Stimulated activated CD4-positive, alpha-beta T cell treated with anti-CD3 and anti-CD28 coated beads, Interleukin-1b, Interleukin-23, amount 100 ng/mL, for 24 hours (primary cell): ENCODE measurements around the gene RNASE7.

Experiments used
- DNase-seq, 4 experiments: peaks; one replicate each; pipeline ENCODE4 v3.0.0-alpha.2; 2020; ENCODE audit warnings: low read depth in 4 of 4, low spot score in 1 of 4

The RNASE7 gene

DNA sequence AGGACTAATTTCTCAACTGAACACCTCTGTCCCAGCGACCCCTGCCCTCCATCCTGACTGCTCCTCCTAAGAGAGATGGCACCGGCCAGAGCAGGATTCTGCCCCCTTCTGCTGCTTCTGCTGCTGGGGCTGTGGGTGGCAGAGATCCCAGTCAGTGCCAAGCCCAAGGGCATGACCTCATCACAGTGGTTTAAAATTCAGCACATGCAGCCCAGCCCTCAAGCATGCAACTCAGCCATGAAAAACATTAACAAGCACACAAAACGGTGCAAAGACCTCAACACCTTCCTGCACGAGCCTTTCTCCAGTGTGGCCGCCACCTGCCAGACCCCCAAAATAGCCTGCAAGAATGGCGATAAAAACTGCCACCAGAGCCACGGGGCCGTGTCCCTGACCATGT, 756 bp downstream of the RNASE7 start:
- no peak for DNase-seq

DNA sequence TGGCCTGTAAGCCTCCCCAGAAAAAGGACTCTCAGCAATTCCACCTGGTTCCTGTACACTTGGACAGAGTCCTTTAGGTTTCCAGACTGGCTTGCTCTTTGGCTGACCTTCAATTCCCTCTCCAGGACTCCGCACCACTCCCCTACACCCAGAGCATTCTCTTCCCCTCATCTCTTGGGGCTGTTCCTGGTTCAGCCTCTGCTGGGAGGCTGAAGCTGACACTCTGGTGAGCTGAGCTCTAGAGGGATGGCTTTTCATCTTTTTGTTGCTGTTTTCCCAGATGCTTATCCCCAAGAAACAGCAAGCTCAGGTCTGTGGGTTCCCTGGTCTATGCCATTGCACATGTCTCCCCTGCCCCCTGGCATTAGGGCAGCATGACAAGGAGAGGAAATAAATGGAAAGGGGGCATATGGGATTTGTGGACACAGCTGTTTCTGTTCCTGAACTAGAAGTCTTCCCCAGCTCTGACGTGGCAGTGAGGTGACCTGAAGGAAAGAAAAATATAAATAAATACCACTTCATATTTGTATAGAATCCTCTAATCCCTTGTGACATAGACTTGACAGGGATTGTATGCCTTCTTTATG, 1.3 kb downstream of the RNASE7 start:
- DNase-seq, result no peak

DNA sequence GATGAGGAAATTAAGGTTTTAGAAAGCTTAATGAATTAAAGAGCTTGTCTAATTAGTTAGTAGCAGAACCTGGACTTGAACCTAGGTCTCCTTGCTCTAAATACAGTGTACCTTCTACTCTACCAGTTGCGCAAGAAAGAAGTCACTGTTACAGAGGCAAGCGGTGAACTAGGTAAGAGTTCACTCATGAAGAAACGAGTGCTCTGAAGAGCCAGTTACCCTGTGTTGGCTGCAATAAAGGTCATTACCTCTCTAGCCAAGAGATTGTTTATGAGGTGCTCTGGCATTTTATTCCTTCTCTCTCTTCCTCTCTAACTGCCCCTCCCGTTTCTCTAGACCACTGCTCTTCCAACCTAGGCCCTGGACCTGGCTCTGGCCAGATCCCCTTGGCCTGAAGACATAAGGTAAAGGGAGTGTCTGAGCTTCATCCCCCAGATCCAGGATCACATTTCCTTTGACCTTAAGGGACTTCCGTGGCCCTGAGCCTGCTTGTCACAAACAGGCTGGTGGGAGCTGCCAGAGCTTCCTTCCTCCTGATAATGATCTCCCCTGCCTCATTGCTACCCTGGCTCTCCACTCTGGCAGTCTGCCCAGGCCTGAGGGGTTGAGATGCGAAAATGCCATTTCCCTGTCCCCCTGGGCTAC, 1.9 kb downstream of the RNASE7 start:
- no peak for DNase-seq

DNA sequence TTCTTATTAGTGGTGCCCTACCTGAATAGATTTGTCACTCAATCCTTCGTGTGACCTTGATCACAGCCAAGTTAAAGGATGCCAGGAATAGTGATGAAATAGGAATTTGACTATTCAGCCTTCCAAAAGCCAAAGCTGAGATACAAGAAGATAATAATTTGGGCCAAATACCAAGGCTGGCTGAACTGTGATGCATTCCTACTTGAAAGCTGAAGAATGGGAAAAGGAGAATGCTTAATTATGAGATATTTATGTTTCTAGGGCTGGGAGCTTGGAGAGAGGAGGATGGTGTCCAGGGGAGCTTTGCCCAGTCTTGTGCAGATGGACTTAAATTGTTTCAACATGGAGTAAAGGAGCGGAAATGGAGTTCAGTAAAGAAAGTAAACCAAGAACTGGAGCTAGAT, 5.2 kb downstream of the RNASE7 start:
- no peak for DNase-seq

DNA sequence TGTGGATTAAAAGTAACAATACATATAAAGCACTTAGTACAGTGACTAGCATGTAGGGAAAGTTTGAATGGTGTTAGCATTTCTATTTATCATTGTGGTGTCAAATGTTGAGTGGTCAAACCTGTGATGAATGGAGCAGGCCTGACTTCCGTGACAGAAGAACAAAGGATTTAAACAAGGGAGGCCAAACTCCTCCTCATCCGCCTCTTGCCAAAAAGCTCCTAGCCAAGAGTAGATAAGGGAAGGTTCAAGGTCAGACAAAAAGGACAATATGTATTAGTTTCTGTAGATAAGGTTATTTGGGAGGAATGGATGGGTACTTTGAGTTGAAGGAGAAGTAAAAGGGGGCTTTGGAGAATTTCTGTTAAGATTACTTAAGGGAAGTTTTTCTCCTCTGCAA, 6.5 kb downstream of the RNASE7 start:
- DNase-seq, result no peak

DNA sequence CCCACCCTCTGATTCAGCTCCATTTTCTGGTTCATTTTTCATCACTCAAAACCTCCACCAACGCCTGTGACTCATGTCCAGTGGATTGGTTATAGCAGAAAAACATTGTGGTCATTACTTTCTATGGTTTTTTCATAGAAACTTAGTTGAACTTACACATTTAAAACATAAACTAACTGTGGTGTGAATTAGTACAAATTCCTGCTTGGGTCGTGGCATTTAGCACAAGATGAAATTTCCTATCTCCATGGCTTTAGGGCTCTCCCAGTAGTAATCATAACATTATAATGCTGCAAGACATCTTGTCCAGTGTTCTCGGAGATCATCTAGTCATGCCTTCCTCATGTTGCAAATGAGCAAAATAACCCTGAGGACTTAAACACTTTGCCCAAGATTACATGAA, 7.1 kb downstream of the RNASE7 start:
- DNase-seq, result no peak

DNA sequence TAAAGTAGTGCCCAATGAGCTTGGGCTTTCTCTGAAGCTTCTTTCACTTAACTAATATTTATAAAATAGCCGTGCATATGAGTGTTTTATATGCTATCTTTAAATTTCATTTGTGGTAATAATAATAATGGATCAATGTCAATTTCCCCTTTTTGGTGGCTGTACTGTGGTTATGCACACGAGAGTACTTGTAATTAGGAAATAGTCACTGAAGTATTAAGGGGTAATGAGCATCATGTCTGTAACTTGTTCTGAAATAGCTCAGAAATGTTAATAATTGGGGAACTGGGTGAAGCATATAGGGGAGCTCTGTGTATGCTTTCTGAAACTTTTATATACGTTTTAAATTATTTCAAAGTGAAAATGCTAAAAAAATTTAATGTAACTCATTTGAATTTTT, 8.4 kb downstream of the RNASE7 start:
- no peak for DNase-seq

DNA sequence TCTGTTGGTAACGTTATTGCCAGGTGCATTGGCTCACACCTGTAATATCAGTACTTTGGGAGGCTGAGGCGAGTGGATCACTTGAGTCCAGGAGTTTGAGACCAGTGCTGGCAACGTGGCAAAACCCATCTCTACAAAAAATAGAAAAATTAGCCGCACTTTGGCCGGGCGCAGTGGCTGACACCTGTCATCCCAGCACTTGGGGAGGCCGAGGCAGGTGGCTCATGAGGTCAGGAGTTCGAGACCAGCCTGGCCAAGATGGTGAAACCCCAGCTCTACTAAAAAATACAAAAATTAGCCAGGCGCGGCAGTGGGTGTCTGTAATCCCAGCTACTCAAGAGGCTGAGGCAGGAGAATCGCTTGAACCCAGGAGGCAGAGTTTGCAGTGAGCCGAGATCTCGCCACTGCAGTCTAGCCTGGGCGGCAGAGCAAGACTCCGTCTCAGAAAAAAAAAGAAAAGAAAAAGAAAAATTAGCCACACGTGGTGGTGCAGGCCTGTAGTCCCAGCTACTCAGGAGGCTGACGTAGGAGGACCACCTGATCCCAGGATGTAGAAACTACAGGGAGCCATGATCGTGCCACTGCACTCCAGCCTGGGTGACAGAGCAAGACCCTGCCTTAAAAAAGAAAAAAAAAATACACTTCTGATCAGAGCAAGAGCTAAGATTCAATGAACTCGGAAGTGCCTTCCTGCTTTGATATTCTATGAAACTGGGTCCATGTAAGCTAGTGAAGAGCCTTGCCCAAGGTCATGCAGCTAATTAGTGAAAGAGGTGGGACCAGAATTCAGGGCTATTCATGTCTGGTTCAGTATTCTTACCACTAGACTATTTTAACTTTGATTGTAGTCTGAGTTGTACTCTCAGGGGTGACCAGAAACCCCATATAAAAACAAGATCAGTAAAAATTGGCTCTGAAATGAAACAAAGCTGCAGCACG, 11.3 kb downstream of the RNASE7 start:
- DNase-seq, result no peak

DNA sequence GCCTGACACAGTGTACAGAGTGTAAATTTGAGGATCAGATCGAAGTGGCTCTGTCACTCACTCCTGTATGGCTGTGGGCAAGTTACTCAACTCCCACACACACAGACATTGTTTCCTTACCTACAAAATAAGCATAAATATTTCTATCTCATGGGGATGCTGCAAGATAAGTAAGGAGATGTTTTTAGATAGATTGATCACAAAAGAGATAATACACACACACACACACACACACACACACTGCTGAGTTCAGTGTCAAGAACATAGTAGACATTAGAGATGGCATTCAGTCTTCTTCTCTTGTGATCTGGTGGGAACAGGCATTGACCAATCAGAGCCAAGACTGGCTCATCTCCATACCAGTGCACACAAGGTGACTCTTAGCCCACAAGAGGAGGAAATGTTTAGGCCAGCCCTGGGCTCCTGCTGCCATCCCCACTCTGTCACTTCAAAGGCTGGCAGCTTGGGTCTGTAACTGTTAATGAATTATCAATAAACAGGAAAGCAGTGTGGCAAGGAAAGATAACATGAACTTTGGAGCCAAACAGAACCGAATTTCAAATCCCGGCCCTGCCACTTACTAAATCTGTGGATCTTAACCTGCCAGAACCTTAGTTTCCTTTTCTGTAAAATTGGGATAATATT, 12.1 kb downstream of the RNASE7 start:
- no peak for DNase-seq

DNA sequence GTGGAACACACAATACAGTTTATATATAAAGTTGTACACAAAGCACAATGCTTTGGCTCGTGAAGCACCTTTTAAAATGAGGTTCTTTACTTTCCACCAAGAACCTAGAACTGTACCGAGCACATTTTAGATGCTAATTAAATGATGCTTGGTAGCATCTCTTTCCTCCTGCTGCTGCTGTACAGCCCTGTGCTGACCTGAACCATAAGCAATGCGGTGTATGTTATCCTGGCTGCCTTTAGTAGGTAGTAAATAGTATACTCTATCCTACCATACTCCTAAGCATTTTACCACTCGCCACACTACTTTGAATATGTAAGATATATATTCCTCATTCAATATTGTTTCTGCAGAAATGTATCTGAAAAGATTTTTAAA, 12.6 kb downstream of the RNASE7 start:
- no peak for DNase-seq

DNA sequence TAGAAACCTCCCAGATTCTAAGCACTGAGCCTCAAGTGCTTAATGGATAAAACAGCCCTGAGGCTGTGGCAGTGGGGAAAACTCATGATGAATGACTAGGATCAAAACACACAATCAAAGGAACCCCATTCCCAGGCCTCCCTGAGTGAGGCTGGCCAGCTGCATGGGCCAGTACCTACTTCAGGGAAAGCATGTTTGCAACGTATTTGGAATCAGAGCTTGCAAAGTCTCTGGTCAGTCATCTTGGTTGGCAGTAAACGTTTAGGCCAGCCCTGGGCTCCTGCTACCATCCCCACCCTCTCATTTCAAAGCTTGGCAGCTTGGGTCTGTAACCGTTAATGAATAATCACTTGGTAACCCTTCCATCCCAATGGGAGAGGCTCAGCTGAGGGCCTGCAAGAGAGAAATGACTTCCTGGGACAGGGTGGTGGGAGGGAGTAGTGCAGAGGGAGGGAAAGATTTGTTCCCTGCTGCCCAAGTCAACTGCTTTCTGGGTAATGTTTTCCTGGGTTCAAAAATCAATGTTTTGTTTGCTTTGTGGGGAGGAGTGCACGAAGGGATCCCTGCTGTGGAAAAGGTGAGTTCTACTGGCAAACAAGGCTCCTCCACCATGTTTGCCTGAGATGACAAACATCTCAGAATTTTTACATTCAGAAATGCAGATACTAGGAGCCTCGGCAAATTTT, 13.4 kb downstream of the RNASE7 start:
- no peak for DNase-seq

DNA sequence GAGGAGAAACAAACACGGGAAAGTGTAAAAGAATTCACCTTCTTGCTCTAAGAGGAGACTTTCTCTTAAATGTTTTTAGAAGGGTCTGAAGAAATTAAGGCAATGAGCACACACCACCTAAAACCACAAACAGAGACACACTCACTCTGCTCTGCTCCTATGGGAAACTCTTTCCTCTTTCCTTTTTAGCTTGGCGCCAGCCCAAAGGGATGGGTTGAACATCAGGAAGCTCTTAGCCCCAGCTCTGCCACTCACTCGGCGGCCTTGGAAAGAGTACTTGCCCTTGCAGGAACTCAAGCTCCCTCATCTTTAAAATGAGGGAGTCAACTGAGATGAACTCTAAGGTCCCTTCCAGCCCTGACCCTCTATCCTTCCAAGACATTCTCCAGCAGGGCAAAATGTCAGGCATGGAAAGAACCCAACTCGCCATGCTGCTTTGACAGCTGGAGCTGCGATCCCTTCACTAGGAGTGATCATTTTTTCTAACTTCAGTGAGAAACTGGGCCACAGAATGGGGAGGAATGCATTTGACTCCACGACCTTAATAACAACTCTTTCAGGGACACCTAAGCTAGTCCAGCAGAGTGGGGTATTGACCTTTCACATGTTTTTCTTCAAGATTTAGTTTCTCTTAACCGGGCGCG, 14.5 kb downstream of the RNASE7 start:
- DNase-seq, result no peak

DNA sequence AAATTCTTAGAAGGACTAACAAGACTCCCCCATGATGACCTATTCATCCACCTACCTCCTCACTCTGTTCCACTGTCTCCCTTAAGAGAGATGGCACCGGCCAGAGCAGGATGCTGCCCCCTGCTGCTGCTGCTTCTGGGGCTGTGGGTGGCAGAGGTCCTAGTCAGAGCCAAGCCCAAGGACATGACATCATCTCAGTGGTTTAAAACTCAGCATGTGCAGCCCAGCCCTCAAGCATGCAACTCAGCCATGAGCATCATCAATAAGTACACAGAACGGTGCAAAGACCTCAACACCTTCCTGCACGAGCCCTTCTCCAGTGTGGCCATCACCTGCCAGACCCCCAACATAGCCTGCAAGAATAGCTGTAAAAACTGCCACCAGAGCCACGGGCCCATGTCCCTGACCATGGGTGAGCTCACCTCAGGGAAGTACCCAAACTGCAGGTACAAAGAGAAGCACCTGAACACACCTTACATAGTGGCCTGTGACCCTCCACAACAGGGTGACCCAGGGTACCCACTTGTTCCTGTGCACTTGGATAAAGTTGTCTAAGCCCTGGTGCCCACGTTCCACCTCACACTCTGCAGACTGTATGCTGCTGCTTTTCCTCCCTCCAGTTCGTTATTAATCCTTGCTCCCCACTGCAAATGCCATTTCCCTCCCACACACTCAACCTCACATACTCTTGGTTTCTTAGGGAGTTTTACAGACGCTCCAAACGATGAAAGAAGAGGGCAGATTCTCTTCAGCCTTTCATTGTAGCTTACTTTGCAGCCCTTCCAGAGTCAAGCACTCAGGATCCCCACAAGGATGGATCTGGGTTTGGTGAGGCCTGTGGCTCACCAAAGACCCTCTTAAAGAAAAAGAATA, 15.9 kb downstream of the RNASE7 start, which contains the start of gene RNASE8:
TSS of gene RNASE8 (plus strand) at position 20 of the 873 bp plus-strand sequence. CDS start at position 91, 71 bp downstream.
- no peak for DNase-seq

DNA sequence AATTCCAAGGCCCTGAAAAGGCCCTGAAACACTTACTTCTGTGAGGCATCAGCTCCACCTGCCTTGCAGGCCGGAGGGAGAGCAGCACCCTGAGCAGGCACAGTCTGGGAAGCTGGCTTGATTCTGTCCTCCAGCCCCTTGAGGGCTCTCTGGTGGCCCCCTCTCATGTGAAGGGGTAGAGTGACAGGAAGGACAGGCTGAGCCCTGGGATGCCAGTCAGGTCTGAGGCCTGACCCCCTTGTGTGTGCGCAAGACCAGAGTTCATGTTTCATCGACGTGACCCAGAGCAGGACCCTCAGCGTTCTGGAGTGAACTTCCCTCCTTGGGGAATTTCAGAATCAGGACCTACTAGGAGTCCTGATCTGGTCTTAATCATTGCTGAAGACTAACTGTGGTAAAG, 16.7 kb downstream of the RNASE7 start:
- no peak for DNase-seq

DNA sequence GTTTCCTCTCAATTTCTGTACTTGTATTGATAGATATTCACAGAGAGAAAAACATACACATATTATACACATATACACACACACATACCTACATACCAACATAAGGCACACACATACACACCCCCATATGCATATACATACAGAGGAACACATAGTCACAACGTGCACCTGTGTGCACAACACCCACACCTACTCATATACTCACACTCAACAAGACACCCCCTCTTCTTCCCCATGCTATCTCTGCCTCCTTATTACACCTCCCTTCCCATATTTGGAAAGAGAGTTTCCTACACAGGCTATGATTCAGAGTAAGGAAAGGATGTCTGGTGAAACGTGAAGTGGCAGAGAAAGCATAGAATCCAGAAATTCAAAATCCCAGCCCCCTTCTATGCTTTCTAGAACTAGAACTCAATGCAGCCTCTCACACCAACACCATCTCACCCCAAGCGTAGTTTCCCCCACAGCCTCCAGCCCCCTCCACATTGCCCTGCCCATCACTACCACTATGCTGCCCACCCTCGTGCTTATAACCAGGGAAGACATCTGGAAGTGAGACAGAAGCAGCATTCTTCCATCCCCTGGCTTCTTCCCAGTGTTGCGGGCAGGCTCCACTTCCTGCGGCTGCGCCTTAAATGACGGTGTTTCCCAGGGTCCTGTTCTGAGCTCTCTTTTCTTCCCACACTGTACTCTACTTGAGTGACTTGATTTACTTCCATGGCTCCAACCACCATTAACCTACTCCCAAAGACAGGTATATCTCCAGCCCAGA, 17.9 kb downstream of the RNASE7 start:
- no peak for DNase-seq

DNA sequence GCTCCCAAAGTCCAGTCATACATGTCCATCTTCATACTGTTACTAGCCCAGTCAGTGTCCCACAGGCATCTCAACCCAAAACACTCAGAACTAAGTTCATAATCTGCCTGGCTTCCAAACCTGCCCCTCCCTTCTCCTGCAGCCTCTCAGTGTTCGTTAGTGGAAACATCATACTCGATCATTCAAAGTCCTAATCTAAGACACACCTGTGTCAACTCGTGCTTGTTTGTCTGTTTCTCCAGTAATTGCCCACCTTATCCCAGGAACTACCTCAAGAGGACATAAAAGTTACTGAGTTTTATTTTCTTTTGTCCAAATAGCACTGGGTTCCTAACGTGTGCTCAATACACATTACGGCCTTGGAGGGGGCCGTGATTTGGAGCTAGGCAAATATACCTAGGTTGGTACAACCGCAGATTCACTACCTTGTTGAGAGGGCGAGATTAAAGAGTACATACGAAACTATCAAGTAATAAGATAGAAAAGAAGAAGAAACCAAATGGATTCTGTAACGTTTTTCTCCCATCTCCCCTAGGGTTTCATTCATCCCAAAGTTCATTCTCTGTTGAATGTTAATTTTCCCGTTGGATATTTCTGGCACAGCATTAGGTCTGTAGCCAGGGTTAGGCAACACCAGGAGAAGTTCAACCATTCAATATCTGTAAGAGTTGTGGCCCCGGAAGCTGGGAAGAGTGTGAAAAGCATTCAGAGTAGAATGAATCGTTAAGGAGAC, 18.6 kb downstream of the RNASE7 start:
- no peak for DNase-seq

DNA sequence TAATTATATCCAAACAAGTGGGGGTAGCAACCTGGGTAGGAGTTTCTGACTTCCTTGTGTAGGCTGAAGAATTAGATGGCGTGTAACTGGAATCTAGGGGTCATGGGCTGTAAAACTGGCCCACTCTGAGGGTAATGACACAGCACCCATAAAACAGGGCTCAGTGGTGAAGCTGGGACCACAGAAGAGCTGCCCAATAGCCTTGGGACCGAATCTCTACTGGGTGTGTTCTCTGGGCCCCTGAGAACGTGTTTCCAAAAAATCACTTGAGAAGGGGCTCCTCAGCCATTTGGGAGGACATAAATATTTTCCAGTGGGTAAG, 19.1 kb downstream of the RNASE7 start:
- DNase-seq, result no peak

DNA sequence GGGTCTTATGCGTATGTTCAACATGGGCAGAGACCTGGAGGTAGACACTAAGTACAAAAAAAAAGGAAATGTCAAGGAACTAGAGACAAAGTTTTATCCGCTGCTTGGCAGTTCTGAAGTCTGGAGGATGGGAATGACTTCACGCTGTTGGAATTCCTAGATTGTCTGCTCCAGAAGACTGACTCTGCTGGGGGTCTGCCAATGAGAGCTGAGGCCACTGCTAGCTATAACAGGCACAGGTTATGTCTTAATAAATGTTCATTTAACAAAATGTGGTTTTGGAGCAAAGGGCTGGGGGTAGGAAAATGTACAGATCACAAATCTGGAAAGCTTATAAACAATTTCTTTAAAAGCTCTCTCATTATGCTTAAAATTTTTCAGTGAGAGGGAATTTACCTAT, 21.3 kb downstream of the RNASE7 start:
- DNase-seq, result no peak
